Urothelium cell line (cell line): ENCODE measurements around the gene AHDC1.
"Not testable (repeated sequence)": the region's sequence is repeated elsewhere in the genome, so short reads cannot be mapped to it uniquely, and the experiment has no call there.

Source experiments
- DNase-seq: peaks from one replicate; pipeline ENCODE4 v3.0.0; 2011; ENCODE audit warnings: low spot score, mixed read lengths
- FAIRE-seq: peaks from 2 replicates; lab custom pipeline; 2011; peaks lifted over from hg19 to GRCh38; lab: Jason Lieb, UNC

The AHDC1 gene

DNA sequence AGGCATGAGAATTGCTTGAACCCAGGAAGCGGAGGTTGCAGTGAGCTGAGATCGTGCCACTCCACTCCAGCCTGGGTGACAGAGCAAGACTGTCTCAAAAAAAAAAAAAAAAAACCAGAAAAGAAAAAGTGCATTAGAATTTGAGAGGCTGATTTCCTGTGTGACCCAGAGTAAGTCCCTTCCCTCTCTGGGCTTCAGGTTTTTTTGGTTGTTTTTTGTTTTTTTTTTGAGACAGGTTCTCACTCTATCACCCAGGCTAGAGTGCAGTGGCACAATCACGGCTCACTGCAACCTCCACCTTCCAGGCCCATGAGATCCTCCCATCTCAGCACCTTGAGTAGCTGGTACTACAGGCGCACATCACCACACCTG lies 65.7 kb downstream of the AHDC1 start:
- DNase-seq, FAIRE-seq: not testable (repeated sequence)

DNA sequence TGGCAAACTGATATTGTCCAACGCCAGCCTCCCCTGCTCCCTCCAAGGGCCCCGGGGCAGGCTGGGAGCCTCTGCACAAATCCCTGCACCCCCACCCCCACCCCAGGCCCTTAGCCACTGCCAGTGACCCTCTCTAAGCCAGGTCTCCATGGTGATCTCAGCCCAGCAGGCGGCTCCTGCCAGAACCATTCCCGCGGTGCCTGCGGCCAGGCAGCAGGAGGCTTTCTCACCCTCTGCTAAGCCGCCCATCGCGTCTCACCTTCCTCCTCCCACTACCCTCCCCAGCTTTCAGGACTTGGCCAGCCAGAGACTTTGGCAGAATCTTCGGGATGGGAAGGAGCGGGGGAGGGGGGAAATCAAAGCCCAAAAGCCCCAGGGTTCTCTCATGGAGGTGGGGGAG lies 67.2 kb downstream of the AHDC1 start:
- peak; percentile 48 for FAIRE-seq
- peak; percentile 69 for DNase-seq

DNA sequence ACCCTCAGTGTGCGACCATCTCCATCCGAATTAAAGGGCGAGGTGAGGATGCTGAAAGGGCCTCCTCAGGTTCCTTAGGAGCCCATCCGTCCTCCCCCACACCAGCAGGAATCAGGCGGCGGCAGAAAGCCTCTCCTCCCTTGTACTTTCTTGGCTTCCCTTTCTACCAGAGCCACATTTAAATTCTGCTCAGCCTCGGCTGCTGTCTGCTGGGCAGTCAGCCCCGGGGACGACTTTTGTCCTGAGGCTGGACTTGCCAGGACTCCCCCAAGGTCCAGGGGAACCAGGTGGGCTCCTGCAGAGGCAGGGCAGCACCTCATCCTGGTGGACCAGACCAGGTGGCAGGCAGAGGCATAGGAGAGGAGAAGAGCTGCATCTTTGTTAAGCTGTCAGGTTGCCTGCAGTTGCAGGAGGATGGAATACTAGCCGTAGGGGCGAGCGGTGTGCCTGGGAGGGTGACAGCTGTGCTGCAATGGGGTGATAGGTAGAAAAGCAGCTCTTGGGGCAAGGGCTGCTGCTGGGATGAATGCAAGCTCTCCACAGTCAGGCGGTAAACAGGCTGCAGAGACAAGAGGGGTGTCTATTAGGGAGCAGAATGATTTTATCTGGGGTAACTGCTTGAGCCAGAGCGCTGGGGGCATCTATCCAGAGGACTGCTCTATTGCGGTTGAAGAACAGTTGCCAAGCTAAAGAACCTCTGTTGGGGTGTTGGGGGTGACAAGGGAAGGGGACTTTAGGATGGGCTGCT lies 67.8 kb downstream of the AHDC1 start:
- no peak for DNase-seq
- FAIRE-seq: no peak

DNA sequence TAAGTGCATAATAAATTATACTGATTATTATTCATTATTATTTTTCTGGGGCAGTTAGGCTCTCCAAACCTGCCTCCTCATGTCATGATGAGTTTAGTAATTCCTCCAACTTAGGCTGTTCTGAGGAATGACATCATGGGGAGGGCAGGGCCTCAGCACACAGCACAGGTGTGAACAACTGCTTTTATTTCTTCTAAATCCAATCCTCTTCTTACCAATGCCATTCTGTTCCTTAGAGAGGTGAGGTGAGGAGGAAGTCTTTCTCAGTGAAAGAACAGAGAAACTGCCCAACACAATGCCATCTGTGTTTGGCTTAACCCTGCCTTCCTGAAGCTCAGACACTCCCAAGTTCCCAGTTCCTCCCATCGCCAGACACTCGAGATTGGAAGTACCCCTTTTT lies 68.6 kb downstream of the AHDC1 start:
- no peak for DNase-seq
- no peak for FAIRE-seq

DNA sequence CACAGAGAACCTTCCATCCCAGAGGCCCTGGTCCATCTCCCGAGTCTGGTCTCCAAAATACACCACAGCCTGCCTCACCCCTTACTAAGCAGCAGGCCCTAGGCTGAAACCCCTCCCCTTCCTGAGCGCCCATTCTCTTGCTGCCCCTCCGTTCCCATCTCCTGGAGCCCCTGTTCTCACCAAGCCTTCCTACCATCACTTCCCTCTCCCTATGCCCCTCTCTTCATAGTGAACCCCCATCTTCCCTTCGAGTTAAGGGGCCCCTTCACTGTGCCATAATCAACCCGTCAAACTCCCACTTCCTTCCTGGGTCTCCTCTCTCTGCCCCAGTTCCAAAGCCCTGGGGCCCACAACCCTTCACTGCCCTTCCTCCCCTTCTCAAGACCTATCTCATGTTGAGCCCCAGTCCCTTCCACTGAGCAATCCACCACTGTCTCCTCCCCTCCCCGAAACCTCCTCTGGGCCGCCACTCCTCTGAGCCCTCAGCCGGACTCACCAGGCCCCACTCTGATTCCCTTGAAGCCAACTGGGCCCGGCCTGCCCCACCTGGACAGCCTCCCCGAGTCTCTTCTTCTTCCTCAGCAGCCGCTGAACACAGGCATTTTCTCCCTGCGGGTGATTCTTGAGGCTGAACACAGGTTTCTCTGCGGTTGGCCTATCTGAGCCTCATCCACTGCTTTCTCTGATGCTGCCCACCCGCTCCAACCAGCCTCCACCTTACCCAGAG lies 71.8 kb downstream of the AHDC1 start:
- DNase-seq (no peak), FAIRE-seq (no peak)

DNA sequence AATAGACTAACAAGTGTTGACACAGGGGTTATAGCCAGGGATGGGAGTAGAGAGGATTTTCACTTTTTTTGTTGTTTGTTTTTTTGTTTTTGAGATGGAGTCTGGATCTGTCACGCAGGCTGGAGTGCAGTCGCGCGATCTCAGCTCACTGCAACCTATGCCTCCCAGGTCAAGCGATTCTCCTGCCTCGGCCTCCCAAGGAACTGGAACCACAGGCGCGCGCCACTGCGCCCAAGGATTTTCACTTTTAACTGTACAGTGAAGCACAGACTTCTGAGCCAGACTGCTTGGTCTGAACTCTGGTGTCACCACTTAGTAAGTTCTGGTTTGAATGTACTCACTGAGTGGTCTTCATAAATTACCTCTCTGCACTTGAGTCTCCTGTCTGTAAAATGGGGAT lies 73.8 kb downstream of the AHDC1 start:
- DNase-seq: no peak
- FAIRE-seq: no peak

DNA sequence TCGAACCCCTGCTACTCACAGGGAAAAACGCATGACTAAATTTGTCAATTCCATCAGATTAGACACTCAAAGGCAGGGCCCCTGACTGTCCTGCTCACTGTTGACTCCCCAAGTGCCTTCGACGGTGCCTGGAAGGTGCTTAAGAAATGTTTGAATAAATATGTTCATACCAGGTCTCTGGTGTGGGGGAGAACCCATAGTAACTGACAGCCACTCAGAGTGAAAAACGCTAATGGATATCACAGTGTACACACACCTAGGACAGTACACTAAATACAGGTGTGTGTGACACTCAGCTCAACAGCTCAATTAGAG lies 74.3 kb downstream of the AHDC1 start:
- DNase-seq (no peak), FAIRE-seq (no peak)

DNA sequence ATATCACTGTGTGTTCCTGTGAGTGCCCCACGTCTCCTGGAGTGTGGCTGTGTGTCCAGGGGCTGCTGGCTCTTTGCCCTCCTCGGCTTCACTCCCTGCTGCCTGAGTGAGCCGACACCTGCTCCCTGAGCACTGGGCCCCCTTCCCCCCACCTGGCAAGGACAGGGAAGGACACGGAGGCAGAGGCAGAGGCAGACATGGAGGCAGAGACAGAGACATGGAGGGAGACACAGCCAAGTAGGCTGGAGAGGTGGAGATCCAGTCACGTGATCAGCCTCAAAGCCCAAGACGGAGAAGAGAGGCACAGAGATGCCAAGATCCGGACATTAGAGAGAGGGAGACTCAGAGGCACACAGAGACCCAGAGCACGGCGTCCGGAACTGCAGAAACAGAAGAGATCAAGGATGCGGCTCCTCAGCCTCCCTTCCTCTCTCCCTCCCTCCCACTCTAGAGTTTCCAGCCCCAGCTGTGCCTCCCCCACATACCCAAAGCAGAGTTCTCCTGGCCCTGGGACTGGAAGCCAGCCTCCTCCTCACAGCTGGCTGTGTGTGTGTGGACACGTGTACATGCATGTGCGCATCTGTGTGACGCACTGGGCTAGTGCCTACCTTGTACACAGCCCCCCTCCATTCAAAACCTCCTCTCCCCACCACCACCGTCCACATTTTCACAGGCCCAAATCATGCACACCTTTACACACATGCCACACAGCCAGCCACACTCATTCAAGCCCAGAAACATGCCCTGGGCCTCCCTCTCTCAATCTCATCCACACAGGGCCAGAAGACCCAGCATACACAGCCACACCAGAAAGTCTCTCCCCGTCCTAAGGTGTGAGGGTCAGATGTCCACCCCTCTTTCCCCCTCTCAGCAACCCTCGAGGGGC lies 74.9 kb downstream of the AHDC1 start:
- no peak for FAIRE-seq
- DNase-seq: no peak

DNA sequence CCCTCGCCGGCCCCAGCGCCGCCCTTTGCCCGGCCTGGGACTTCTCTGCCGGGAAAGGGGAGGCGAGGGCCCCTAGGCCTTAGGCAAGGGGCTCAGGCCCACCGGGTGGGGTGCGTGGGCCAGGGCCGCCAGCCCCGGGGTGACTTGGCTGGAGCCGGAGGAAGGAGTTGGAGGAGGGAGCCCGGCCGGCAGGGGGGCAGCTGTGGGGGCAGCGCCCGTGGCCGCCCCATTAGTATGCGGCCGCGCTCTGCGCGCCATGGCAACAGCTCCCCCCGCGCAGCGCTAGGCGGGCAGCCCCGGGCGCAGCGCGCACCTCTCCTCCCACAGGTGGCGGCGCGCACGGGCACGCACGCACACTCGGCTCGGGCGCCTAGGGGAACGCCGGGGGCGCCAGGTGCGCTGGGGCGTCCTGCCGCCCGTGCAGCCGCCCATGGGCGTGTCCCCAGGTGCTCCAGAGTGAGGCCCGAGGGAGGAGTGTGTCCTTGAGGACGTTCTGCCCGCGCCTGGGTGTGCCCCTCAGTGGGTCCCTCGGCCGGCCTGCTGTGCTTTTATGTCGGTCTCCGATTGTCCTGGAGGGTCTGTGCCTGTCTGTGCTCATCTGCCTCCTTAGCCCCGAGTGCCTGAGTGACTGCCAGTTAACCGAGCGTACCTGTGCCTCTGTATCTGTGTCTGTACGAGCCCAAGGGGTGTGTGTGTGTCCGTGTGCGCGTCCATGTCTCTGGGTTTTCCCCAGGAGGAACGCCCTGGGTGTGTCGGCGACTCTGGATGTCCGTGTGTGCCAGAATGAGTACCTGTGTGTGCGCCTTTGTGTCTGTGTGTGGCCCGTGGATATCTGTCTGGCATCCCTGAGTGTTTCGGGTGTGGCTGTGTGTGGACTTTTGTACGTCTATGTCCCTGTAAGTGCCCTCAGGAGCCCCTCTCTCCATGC lies 75.8 kb downstream of the AHDC1 start:
- no peak for FAIRE-seq
- no peak for DNase-seq

DNA sequence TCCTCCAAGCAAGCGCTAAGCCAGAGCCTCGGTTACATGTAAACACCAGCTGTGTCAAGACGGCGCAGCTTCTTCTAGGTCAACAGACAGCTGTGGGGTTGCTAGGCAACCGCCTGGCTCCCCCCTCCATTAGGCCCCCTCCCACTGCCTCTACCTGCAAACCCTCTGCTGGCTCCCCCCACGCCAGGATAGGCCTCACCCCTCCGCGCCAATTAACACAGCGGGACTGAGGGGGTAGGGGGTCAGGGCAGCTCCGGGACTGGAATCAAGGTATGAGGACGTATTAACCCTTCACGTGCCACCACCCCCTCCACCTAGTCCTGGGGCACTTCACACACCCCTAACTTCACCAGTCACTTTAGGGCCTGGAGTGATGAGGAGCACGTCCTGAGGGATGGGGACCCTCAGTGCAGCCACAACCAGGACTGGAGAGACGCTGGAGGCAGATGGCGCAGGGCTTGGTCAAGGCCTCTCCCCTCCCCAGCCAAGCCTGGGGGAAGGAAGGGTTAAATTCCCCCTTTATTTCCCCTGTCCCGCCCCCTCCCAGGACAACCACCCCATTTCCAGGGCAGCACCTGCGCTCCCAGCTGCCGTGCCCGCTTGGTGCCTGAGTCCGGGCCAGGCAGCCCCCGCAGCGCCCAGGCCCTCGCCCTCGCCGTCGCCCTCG lies 76.6 kb downstream of the AHDC1 start:
- no peak for FAIRE-seq

DNA sequence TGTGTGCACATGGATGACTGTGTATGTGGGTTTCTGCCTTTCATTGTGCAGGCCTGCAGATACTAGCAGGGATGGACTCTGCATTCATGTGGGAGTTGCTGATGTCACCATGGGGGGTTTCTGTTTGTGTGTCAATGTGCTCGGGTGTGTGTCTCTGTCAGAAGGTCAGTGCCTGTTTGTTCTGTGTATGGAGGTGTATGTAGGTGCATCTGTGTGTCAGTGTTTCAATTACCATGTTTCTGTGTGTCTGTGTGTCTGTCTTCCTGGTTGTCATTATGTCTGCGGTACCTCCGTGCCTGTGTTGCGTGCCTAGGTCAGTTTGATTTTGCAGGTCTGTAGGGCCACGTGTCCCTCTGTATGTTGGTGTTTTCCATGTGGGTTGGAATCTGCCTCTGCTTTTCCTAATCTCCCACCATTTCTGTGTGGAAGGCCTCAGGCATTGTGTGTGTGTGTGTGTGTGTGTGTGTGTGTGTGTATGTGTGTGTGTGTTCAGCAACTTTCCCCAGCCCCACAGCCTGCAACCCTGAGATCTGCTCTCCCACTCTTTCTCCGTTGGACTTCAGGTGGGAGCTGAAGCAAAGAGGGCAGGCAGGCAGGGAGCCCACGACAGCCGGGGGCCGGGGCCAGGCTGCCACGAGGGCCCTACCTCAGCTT lies 77.2 kb downstream of the AHDC1 start:
- no peak for FAIRE-seq
- DNase-seq: no peak

More for the DNA sequence above, 76.6 kb downstream of the AHDC1 start:
- no peak for DNase-seq

DNA sequence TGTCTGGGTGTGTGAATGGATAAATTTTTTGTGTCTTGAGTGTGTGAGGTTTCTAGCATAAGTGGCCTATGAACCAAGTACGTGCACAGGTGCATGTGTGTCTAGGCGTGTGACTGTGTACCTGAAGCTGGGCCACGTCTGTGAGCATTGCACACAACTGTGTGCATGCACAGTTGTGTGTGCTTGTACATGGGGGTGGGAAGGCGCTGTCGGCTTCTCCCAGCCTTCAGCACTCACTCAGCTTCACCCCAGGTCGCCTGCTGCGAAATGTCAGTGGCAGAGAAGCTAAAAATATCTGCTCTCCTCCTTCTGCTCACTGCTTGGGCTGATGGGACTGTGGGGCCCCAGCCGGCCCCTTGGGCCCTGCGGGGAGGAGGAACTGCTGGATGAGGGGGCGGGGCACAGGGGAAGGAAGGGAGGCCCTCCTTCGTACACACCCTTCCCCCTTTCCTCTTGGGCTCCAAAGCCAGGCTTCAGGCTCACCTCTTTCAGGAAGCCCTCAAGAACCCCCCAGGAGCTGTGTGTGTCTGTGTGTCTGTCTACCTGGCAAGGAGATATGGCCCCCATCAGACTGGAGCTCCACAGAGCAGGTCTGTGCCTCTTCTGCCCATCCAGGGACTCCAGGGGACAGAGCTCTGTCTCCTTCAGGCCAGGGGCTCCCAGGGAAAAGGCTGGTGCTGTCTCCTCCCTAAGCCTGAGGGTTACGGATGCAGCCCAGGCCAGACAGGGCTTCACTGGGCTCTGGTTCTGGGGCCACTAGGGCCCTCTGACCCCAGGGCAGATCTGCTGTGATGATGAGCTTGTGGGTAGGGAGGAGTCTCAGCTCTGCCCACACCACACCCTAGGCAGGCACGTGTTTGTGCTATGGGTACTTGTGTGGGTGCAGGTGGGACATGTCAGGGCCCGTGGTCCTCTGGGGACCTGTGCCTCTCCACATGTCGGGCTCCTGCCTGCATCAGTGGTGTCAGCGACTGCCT lies 78.4 kb downstream of the AHDC1 start:
- no peak for FAIRE-seq
- DNase-seq: no peak

DNA sequence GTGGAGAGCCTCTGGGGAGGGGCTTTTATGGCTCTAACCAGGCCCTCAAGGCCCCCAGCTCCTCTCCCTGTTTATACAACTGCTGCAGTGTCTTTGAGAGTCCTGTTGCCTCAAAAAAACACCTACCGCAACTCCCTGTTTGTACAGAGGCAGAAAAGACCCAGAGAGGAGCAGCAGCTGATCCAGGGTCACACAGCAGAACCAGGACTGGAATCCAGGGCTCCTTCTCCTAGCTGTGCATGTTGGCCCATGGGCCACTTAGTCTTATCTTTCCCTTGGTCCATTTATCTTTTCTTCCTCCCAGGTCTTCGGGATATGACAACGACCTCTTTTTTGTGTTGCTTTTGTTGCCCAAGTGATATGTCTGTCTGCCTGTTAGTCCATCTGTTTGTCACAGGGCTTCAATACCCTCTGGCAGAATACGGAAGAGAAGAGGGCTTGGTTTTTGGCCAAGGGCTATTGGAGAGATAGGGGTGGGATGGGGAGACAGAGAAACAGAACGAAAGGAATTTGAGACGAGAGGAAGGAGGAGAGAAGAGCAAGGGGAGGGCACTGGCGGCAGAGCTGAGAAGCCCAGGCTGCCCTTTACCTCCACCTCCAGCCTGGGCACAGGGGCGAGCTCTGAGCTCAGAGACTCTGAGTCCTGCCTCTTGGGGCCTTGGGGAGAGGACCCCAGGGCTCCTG lies 80.5 kb downstream of the AHDC1 start:
- no peak for DNase-seq

DNA sequence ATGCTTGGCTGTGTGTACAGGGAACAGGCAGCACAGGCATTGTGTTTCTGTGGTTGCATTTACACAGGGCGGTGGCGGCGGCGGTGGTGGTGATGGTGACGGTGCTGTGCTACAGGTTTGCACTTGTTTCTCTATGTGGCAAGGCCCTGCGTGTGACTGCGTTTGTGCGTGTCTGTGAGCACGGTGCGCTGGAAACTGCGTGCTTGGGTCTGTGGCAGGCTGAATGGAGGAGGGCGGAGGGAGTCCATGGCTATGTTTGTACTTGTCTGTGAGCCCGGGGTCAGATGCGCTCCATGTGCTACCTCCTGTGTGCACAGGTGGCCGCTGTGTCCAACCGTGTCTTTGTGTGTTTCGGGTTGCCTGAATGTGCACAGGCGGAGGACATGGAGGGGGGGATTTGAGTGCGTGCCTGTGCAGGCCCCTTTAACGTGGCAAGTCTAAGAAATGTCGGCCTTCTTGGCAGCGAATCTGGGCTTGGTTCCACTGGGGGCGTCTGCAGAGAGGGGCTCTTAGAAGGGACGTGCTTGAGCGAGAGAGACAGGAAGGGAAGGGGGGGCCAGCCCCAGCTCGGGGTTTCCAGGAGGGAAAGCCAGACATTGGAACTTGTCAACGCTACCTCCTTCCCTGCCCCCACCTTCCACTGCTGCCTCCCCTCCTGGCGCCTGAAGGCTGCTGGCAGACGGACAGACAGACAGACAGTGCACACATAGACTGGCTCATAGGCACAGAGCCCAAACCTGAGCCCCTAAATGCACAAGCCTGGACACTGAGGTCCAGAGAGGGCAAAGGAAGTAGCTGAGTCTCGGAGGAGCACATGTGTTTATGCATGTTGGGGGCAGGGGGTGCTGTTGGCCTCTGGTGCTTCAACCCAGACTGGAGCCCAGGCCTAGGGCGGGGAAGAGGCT lies 81.3 kb downstream of the AHDC1 start:
- FAIRE-seq (no peak), DNase-seq (no peak)

More for the DNA sequence above, 80.5 kb downstream of the AHDC1 start:
- no peak for FAIRE-seq

DNA sequence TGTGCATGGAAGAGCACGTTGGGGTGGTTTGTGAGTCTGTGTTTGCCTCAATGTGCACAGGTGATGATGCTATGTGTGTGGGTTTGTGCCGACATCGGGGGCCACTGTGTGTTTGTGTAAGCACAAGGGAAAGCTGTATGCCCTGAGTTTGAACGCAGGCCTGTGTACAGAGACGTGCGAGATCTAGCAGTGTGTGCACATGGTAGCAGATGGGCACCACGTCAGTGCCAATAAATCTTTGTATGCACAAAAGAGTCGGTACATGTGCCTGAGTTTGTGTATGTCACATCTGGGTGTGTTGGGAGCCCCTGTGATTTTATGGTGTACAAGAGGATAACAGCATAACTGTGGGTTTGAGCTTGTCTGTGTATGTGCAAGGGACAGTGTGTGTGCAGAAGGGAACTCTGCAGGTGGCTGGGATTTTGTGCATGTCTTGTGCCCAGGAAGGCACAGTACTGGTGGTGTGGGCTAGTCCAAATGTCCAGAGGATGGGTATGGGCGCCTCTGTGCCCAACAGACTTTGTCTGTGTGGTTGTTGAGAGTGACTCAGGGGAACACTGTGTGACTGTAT lies 82.0 kb downstream of the AHDC1 start:
- no peak for DNase-seq
- FAIRE-seq: no peak

DNA sequence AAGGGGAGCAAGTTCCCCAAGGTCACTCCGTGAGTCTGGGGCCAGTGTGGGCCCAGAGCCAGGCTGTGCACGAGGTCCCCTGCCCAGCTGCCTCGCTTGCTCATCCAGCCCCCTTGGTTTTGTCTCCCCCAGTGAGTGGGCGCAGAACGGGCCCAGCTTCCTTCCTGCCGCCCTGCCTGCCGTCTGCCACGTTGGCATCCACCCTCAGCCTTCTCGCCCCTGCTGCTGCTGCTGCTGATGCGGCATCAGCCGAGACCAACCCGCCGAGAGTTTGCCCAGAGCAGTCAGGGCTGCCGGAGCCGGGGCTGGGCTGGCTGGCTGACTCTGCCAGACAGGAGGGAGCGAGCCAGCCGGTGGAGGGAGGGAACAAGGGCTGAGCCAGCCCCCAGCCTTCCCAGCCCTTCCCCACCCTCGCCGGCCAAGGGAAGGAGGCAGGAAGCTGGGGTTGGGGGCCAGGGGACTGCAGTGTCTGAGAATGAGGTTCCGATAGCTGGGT lies 82.6 kb downstream of the AHDC1 start:
- DNase-seq (no peak), FAIRE-seq (no peak)
